IMR-90 (cell line): ENCODE measurements around the gene KRTAP20-3. TPM values are rescaled to one million over a fixed set of nuclear protein-coding genes. Genes with fewer than 3 reads are reported as not detected.

ENCODE experiments used
- ATAC-seq: fragments of 200-7000 bp; cut with Tn5 transposase; 2 replicates; pipeline ENCODE4 v1.9.1; 2020; ENCODE audit warnings: low read depth, mild to moderate bottlenecking, moderate library complexity
- BruUV-seq: library from RNA; stranded (reverse); fragments of 400-500 nt; replicated peaks from 2 replicates; lab custom pipeline; 2021; lab: Mats Ljungman, UMichigan
- CTCF ChIA-PET: fragments of 300-600 bp; formaldehyde crosslinking; extraction: SDS; loops from one replicate; lab custom pipeline; 2021; ENCODE audit warnings: antibody characterized with exemption; lab: Yijun Ruan, JAX
- POLR2A ChIA-PET: fragments of 300-600 bp; sonication (Branson Sonifier 250); formaldehyde crosslinking; loops from one replicate; lab custom pipeline; 2022; ENCODE audit warnings: antibody characterized with exemption; ENCODE audit not compliant: unreplicated experiment; lab: Charles Lee
- DNase-seq: peaks from one replicate; pipeline ENCODE4 v3.0.0; 2013
- H2AFZ ChIP-seq: replicated peaks from 2 replicates; pipeline ENCODE3; 2013; ENCODE audit warnings: low read length, mild to moderate bottlenecking; ENCODE audit not compliant: poor library complexity
- H2AK5ac ChIP-seq: 2 replicates; pipeline ENCODE4 v1.6.1; 2013; ENCODE audit warnings: low read depth, low read length, inconsistent platforms
- H2AK9ac ChIP-seq: replicated peaks from 2 replicates; pipeline ENCODE3; 2013; ENCODE audit warnings: mild to moderate bottlenecking, low read depth, low read length, moderate library complexity; ENCODE audit not compliant: poor library complexity
- H2BK120ac ChIP-seq: 2 replicates; pipeline ENCODE4 v1.6.1; 2013; ENCODE audit warnings: low read depth, low read length, inconsistent platforms
- H2BK15ac ChIP-seq: 3 replicates; pipeline ENCODE4 v1.6.1; 2013; ENCODE audit warnings: low read depth, low read length, inconsistent platforms
- H2BK20ac ChIP-seq: 2 replicates; pipeline ENCODE4 v1.6.1; 2013; ENCODE audit warnings: low read depth, mild to moderate bottlenecking, inconsistent platforms, low read length, moderate library complexity
- H2BK5ac ChIP-seq: 2 replicates; pipeline ENCODE4 v1.6.1; 2013; ENCODE audit warnings: mild to moderate bottlenecking, low read depth, low read length, inconsistent platforms; ENCODE audit not compliant: poor library complexity, severe bottlenecking
- H3K14ac ChIP-seq: replicated peaks from 2 replicates; pipeline ENCODE4 v1.6.1; 2013; ENCODE audit warnings: low read depth, low read length, inconsistent platforms
- H3K18ac ChIP-seq: 2 replicates; pipeline ENCODE4 v1.6.1; 2013; ENCODE audit warnings: low read depth, low read length, control low read depth
- H3K23ac ChIP-seq: 2 replicates; pipeline ENCODE4 v1.6.1; 2013; ENCODE audit warnings: low read depth, low read length, inconsistent platforms
- H3K27ac ChIP-seq: 2 replicates; pipeline ENCODE4 v1.5.1; 2013; ENCODE audit warnings: mild to moderate bottlenecking, control low read depth, low read length; ENCODE audit not compliant: insufficient read depth
- H3K27me3 ChIP-seq: 2 replicates; pipeline ENCODE4 v1.6.1; 2013; ENCODE audit warnings: low read length; ENCODE audit not compliant: control insufficient read depth, insufficient read depth
- H3K36me3 ChIP-seq: 2 replicates; pipeline ENCODE4 v1.6.1; 2013; ENCODE audit warnings: low read length, mixed read lengths; ENCODE audit not compliant: control insufficient read depth, insufficient read depth
- H3K4ac ChIP-seq: 2 replicates; pipeline ENCODE4 v1.6.1; 2013; ENCODE audit warnings: low read depth, low read length, inconsistent platforms
- H3K4me1 ChIP-seq: 2 replicates; pipeline ENCODE4 v1.6.1; 2013; ENCODE audit warnings: low read length, mixed read lengths; ENCODE audit not compliant: control insufficient read depth, insufficient read depth
- H3K4me2 ChIP-seq: 2 replicates; pipeline ENCODE4 v1.6.1; 2013; ENCODE audit warnings: low read depth, mild to moderate bottlenecking, control low read depth, low read length, moderate library complexity
- H3K4me3 ChIP-seq: 2 replicates; pipeline ENCODE4 v1.5.1; 2013; ENCODE audit warnings: low read depth, mild to moderate bottlenecking, control low read depth, low read length, moderate library complexity; ENCODE audit not compliant: insufficient read depth
- H3K56ac ChIP-seq: 2 replicates; pipeline ENCODE4 v1.6.1; 2013; ENCODE audit warnings: low read length, inconsistent platforms; ENCODE audit not compliant: insufficient read depth; ENCODE audit errors: extremely low read depth
- H3K79me1 ChIP-seq, 2 experiments: 2 replicates each; pipeline ENCODE4 v1.6.1; 2013; ENCODE audit warnings: low read length in 2 of 2, inconsistent platforms in 1 of 2, low read depth in 1 of 2
- H3K9ac ChIP-seq: 2 replicates; pipeline ENCODE4 v1.6.1; 2013; ENCODE audit warnings: low read depth, low read length, control low read depth
- H3K9me1 ChIP-seq: 2 replicates; pipeline ENCODE4 v1.6.1; 2013; ENCODE audit warnings: low read length, inconsistent platforms; ENCODE audit not compliant: insufficient read depth
- H3K9me3 ChIP-seq: 2 replicates; pipeline ENCODE4 v1.6.1; 2013; ENCODE audit warnings: low read length; ENCODE audit not compliant: control insufficient read depth, insufficient read depth
- H4K20me1 ChIP-seq: 2 replicates; pipeline ENCODE4 v1.6.1; 2013; ENCODE audit warnings: low read length, inconsistent platforms; ENCODE audit not compliant: insufficient read depth
- H4K5ac ChIP-seq: 2 replicates; pipeline ENCODE4 v1.6.1; 2013; ENCODE audit warnings: mild to moderate bottlenecking, low read depth, low read length, control low read depth
- H4K8ac ChIP-seq, 2 experiments: 2 replicates each; pipeline ENCODE4 v1.6.1; 2013; ENCODE audit warnings: low read depth in 2 of 2, low read length in 2 of 2, control low read depth in 1 of 2, inconsistent platforms in 1 of 2
- H4K91ac ChIP-seq: 2 replicates; pipeline ENCODE4 v1.6.1; 2013; ENCODE audit warnings: low read depth, low read length, inconsistent platforms; ENCODE audit not compliant: insufficient read depth
- BHLHE40 ChIP-seq: fragments of 150-350 bp; IDR thresholded peaks from 2 replicates; pipeline ENCODE4 v1.6.1; 2016; ENCODE audit warnings: mild to moderate bottlenecking, low read depth, low read length
- CEBPB ChIP-seq: IDR thresholded peaks from 2 replicates; pipeline ENCODE4 v1.6.1; 2012; ENCODE audit warnings: low read depth, low read length, improper control_type of control experiment
- CHD1 ChIP-seq: IDR thresholded peaks from 2 replicates; pipeline ENCODE4 v1.6.1; 2012; ENCODE audit warnings: low read depth, low read length, improper control_type of control experiment
- FOS ChIP-seq: fragments of 150-350 bp; IDR thresholded peaks from 2 replicates; pipeline ENCODE4 v1.6.1; 2016; ENCODE audit warnings: low read depth, low read length
- MAFK ChIP-seq: IDR thresholded peaks from 2 replicates; pipeline ENCODE4 v1.6.1; 2012; ENCODE audit warnings: low read depth, low read length, improper control_type of control experiment
- MAZ ChIP-seq: IDR thresholded peaks from 2 replicates; pipeline ENCODE4 v1.6.1; 2012; ENCODE audit warnings: low read depth, mild to moderate bottlenecking, low read length, improper control_type of control experiment, moderate library complexity, borderline replicate concordance
- MXI1 ChIP-seq: IDR thresholded peaks from 2 replicates; pipeline ENCODE4 v1.6.1; 2012; ENCODE audit warnings: low read depth, mild to moderate bottlenecking, low read length, moderate library complexity, borderline replicate concordance
- NFE2L2 ChIP-seq: fragments of 150-350 bp; IDR thresholded peaks from 2 replicates; pipeline ENCODE4 v1.6.1; 2016; ENCODE audit warnings: low read depth, mild to moderate bottlenecking, low read length
- POLR2A ChIP-seq: IDR thresholded peaks from 2 replicates; pipeline ENCODE4 v1.6.1; 2012; ENCODE audit warnings: mild to moderate bottlenecking, low read depth, low read length
- RAD21 ChIP-seq: IDR thresholded peaks from 2 replicates; pipeline ENCODE4 v1.6.1; 2012; ENCODE audit warnings: low read length, improper control_type of control experiment
- RCOR1 ChIP-seq: IDR thresholded peaks from 2 replicates; pipeline ENCODE4 v1.6.1; 2012; ENCODE audit warnings: mild to moderate bottlenecking, low read length, improper control_type of control experiment; ENCODE audit not compliant: insufficient replicate concordance
- RFX5 ChIP-seq: IDR thresholded peaks from 2 replicates; pipeline ENCODE4 v1.8.0; 2012; ENCODE audit warnings: low read depth, mild to moderate bottlenecking, low read length, moderate library complexity
- SMC3 ChIP-seq: fragments of 150-350 bp; IDR thresholded peaks from 2 replicates; pipeline ENCODE4 v1.6.1; 2016; ENCODE audit warnings: low read depth, mild to moderate bottlenecking, antibody characterized with exemption, low read length, moderate library complexity
- WGBS, 2 experiments: methylation state at CpG; one replicate each; pipeline versions ENCODE4 v1.1.5 to v1.1.7; 2013; ENCODE audit warnings: missing lambda C conversion rate in 2 of 2; ENCODE audit not compliant: insufficient read length in 1 of 2; ENCODE audit errors: extremely low coverage in 2 of 2; 5-methylcytosine and 5-hydroxymethylcytosine counted together
- dilution Hi-C: fragments of 300-500 bp; cut with HindIII; formaldehyde crosslinking; loops from one replicate; pipeline ENCODE4 v1.14.3; 2018; ENCODE audit warnings: low sequenced_read_pairs; ENCODE audit not compliant: unreplicated experiment
- in situ Hi-C: fragments of 300-500 bp; cut with MboI; formaldehyde crosslinking; loops from 3 replicates; pipeline ENCODE4 v1.14.3; 2019; ENCODE audit warnings: low sequenced_read_pairs, inconsistent platforms, mixed read lengths
- intact Hi-C: fragments of 100-400 bp; cut with micrococcal nuclease; formaldehyde crosslinking; loops from 2 replicates; pipeline ENCODE4 v1.10.0; 2022
- polyA plus RNA-seq, 3 experiments: library from polyadenylated mRNA; depleted of rRNA; stranded (reverse); fragments of >200 nt; gene quantifications; 2 replicates each; pipeline ENCODE4 v1.2.3, GENCODE V29; 2012; ENCODE audit warnings: low replicate concordance in 1 of 3
- total RNA-seq: library from RNA; depleted of rRNA; stranded (reverse); fragments of >200 nt; gene quantifications from 2 replicates; pipeline ENCODE4 v1.2.3, GENCODE V29; 2012
- TF ChIP-seq, protein P1 (sequence below): conservative IDR thresholded peaks from 2 replicates; pipeline ENCODE4 v1.5.1; 2012; ENCODE audit warnings: mild to moderate bottlenecking, low read depth, low read length, improper control_type of control experiment
- TF ChIP-seq, protein P2 (sequence below): fragments of 150-350 bp; IDR thresholded peaks from 2 replicates; pipeline ENCODE4 v1.6.1; 2017; ENCODE audit warnings: mild to moderate bottlenecking, antibody characterized with exemption, low read length, low read depth
- TF ChIP-seq, protein P3 (sequence below): fragments of 150-350 bp; IDR thresholded peaks from 2 replicates; pipeline ENCODE4 v1.6.1; 2016; ENCODE audit warnings: low read depth, mild to moderate bottlenecking, low read length, moderate library complexity, borderline replicate concordance

Gene KRTAP20-3
- total and polyA plus RNA-seq, 2 of the 4 experiments (the other 2 are of a cell fraction) = not detected

DNA sequence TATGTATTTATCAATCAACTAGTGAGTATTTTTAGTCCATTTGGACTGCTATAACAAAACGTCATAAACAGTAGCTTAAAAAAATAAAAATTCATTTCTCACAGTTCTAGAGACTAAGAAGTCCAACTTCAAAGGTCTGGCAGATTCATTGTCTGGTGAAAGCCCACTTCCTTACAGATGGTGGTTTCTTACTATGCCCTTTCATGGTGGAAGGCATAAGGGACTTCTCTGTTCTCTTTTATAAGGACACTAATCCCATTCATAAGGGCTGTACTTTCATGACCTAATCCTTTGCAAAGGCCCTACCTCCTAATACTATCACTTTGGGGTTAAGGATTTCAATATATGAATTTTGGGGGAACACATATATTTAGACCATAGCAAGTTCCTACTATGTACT lies 37.9 kb downstream of the KRTAP20-3 start:
- Histone ChIP-seq H2BK120ac (no peak overlapping the region), H3K9me3 (peaks cover 9% of the 10 kb centered on the region), H4K20me1 (no peaks in the 10 kb centered on the region), H3K79me1 (no peaks in the 10 kb centered on the region), H3K27ac (no peak overlapping the region), H3K18ac (no peak overlapping the region), H2AFZ (no peak overlapping the region), H4K8ac (no peak overlapping the region), H3K9ac (no peak overlapping the region), H3K9me1 (no peaks in the 10 kb centered on the region), H4K91ac (no peak overlapping the region), H2AK9ac (no peak overlapping the region), H3K4me3 (no peak overlapping the region), H3K4ac (no peak overlapping the region), H4K5ac (no peak overlapping the region), H2BK15ac (no peak overlapping the region), H3K4me2 (no peak overlapping the region), H3K4me1 (no peaks in the 10 kb centered on the region), H3K56ac (no peak overlapping the region), H2AK5ac (no peak overlapping the region), H3K36me3 (no peaks in the 10 kb centered on the region), H2BK5ac (no peak overlapping the region), H3K27me3 (no peaks in the 10 kb centered on the region), H3K23ac (no peak overlapping the region), H3K14ac (no peak overlapping the region), H2BK20ac (no peak overlapping the region)
- no CpG with 5 or more reads among the region's 1 CpG for WGBS, 2 experiments
- DNase-seq = no peak
- in situ Hi-C loops (no loop called here), dilution Hi-C loops (no loop called here), intact Hi-C loops (no loop called here)
- BruUV-seq = no TSS peak
- no peak for ATAC-seq
- TF ChIP-seq NFE2L2 = no peak
- TF ChIP-seq RCOR1 = no peak
- no peak for TF ChIP-seq MXI1
- no peak for TF ChIP-seq MAFK
- TF ChIP-seq, protein P1, sequence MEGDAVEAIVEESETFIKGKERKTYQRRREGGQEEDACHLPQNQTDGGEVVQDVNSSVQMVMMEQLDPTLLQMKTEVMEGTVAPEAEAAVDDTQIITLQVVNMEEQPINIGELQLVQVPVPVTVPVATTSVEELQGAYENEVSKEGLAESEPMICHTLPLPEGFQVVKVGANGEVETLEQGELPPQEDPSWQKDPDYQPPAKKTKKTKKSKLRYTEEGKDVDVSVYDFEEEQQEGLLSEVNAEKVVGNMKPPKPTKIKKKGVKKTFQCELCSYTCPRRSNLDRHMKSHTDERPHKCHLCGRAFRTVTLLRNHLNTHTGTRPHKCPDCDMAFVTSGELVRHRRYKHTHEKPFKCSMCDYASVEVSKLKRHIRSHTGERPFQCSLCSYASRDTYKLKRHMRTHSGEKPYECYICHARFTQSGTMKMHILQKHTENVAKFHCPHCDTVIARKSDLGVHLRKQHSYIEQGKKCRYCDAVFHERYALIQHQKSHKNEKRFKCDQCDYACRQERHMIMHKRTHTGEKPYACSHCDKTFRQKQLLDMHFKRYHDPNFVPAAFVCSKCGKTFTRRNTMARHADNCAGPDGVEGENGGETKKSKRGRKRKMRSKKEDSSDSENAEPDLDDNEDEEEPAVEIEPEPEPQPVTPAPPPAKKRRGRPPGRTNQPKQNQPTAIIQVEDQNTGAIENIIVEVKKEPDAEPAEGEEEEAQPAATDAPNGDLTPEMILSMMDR = no peak
- no peak for TF ChIP-seq BHLHE40
- no peak for TF ChIP-seq CHD1
- no peak for TF ChIP-seq RAD21
- TF ChIP-seq, protein P2, sequence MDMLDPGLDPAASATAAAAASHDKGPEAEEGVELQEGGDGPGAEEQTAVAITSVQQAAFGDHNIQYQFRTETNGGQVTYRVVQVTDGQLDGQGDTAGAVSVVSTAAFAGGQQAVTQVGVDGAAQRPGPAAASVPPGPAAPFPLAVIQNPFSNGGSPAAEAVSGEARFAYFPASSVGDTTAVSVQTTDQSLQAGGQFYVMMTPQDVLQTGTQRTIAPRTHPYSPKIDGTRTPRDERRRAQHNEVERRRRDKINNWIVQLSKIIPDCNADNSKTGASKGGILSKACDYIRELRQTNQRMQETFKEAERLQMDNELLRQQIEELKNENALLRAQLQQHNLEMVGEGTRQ = no peak
- no peak for TF ChIP-seq MAZ
- TF ChIP-seq, protein P3, sequence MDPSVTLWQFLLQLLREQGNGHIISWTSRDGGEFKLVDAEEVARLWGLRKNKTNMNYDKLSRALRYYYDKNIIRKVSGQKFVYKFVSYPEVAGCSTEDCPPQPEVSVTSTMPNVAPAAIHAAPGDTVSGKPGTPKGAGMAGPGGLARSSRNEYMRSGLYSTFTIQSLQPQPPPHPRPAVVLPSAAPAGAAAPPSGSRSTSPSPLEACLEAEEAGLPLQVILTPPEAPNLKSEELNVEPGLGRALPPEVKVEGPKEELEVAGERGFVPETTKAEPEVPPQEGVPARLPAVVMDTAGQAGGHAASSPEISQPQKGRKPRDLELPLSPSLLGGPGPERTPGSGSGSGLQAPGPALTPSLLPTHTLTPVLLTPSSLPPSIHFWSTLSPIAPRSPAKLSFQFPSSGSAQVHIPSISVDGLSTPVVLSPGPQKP = no peak
- no peak for TF ChIP-seq FOS
- TF ChIP-seq RFX5 = no peak
- TF ChIP-seq POLR2A = no peak
- TF ChIP-seq SMC3 = no peak
- no peak for TF ChIP-seq CEBPB
- ChIA-PET POLR2A (no interaction called here), CTCF (interaction anchor here (0.6 kb wide), 1 partner anchor 1068 kb away, joined by 3 read pairs; no protein-coding TSS in a partner anchor)
